H9 (cell line): ENCODE measurements around the gene S1PR3. TPM values are rescaled to one million over a fixed set of nuclear protein-coding genes. Genes with fewer than 3 reads are reported as not detected.

Source experiments
- DNase-seq: peaks from one replicate; pipeline ENCODE4 v3.0.0-alpha.2; 2017
- H2AFZ ChIP-seq: one replicate; pipeline ENCODE4 v1.6.1; 2013; ENCODE audit warnings: mild to moderate bottlenecking, low read length, control low read depth, moderate library complexity
- H2AK5ac ChIP-seq: 2 replicates; pipeline ENCODE4 v1.6.1; 2013; ENCODE audit warnings: low read length, control low read depth, mixed read lengths; ENCODE audit not compliant: insufficient read length
- H2BK120ac ChIP-seq: one replicate; pipeline ENCODE4 v1.6.1; 2013; ENCODE audit warnings: low read depth, mild to moderate bottlenecking, low read length, control low read depth, inconsistent platforms; ENCODE audit not compliant: poor library complexity, severe bottlenecking
- H2BK12ac ChIP-seq: 2 replicates; pipeline ENCODE4 v1.6.1; 2013; ENCODE audit warnings: low read length, control low read depth, mixed read lengths, low read depth; ENCODE audit not compliant: insufficient read length
- H2BK15ac ChIP-seq: 2 replicates; pipeline ENCODE4 v1.6.1; 2013; ENCODE audit warnings: low read depth, low read length, control low read depth
- H2BK20ac ChIP-seq: one replicate; pipeline ENCODE4 v1.6.1; 2013; ENCODE audit warnings: low read depth, mild to moderate bottlenecking, low read length, control low read depth, inconsistent platforms; ENCODE audit not compliant: poor library complexity, severe bottlenecking
- H2BK5ac ChIP-seq: 2 replicates; pipeline ENCODE4 v1.6.1; 2013; ENCODE audit warnings: low read length, control low read depth, mixed read lengths; ENCODE audit not compliant: insufficient read length
- H3K14ac ChIP-seq: 2 replicates; pipeline ENCODE4 v1.6.1; 2013; ENCODE audit warnings: low read length, control low read depth; ENCODE audit not compliant: insufficient read depth
- H3K18ac ChIP-seq: 2 replicates; pipeline ENCODE4 v1.6.1; 2013; ENCODE audit warnings: low read depth, mild to moderate bottlenecking, mixed read lengths, low read length, control low read depth; ENCODE audit not compliant: insufficient read length
- H3K23ac ChIP-seq: 2 replicates; pipeline ENCODE4 v1.6.1; 2013; ENCODE audit warnings: low read length, control low read depth, mixed read lengths, low read depth; ENCODE audit not compliant: insufficient read length
- H3K23me2 ChIP-seq: 2 replicates; pipeline ENCODE4 v1.6.1; 2013; ENCODE audit warnings: low read depth, mild to moderate bottlenecking, mixed read lengths, low read length, control low read depth; ENCODE audit not compliant: insufficient read length, poor library complexity, severe bottlenecking
- H3K27ac ChIP-seq: 2 replicates; pipeline ENCODE4 v1.5.1; 2013; ENCODE audit warnings: low read length, control low read depth, mixed read lengths, low read depth; ENCODE audit not compliant: insufficient read length
- H3K27me3 ChIP-seq: 2 replicates; pipeline ENCODE4 v1.6.1; 2013; ENCODE audit warnings: low read length, control low read depth, inconsistent platforms; ENCODE audit not compliant: insufficient read depth
- H3K4ac ChIP-seq: 2 replicates; pipeline ENCODE4 v1.6.1; 2013; ENCODE audit warnings: low read depth, mild to moderate bottlenecking, control low read depth, inconsistent platforms, low read length, moderate library complexity
- H3K4me1 ChIP-seq: 2 replicates; pipeline ENCODE4 v1.6.1; 2013; ENCODE audit warnings: low read length, control low read depth, inconsistent platforms; ENCODE audit not compliant: insufficient read depth
- H3K4me2 ChIP-seq: 2 replicates; pipeline ENCODE4 v1.6.1; 2013; ENCODE audit warnings: low read length, control low read depth, mixed read lengths; ENCODE audit not compliant: insufficient read length, insufficient read depth
- H3K56ac ChIP-seq: 2 replicates; pipeline ENCODE4 v1.6.1; 2013; ENCODE audit warnings: low read depth, mild to moderate bottlenecking, mixed read lengths, low read length, control low read depth; ENCODE audit not compliant: insufficient read length
- H3K79me1 ChIP-seq: 2 replicates; pipeline ENCODE4 v1.6.1; 2013; ENCODE audit warnings: low read depth, mild to moderate bottlenecking, moderate library complexity, low read length, control low read depth, inconsistent platforms; ENCODE audit not compliant: insufficient read depth, poor library complexity, severe bottlenecking
- H3K79me2 ChIP-seq: 2 replicates; pipeline ENCODE4 v1.6.1; 2013; ENCODE audit warnings: low read length, control low read depth, inconsistent platforms; ENCODE audit not compliant: insufficient read depth
- H3K9ac ChIP-seq: 2 replicates; pipeline ENCODE4 v1.6.1; 2013; ENCODE audit warnings: low read length, control low read depth, mixed read lengths; ENCODE audit not compliant: insufficient read length; ENCODE audit errors: extremely low read depth
- H3K9me3 ChIP-seq: one replicate; pipeline ENCODE4 v1.6.1; 2013; ENCODE audit warnings: low read depth, low read length, inconsistent platforms; ENCODE audit not compliant: control insufficient read depth
- H3T11ph ChIP-seq: one replicate; pipeline ENCODE4 v1.6.1; 2013; ENCODE audit warnings: mild to moderate bottlenecking, low read length, control low read depth, inconsistent platforms
- H4K20me1 ChIP-seq: one replicate; pipeline ENCODE4 v1.6.1; 2013; ENCODE audit not compliant: control insufficient read depth, insufficient read length, insufficient read depth
- H4K5ac ChIP-seq: 2 replicates; pipeline ENCODE4 v1.6.1; 2013; ENCODE audit warnings: low read depth, mild to moderate bottlenecking, mixed read lengths, low read length, control low read depth; ENCODE audit not compliant: insufficient read length
- H4K8ac ChIP-seq: replicated peaks from 2 replicates; pipeline ENCODE4 v1.6.1; 2013; ENCODE audit warnings: low read length, control low read depth, mixed read lengths, low read depth; ENCODE audit not compliant: insufficient read length
- H4K91ac ChIP-seq: 2 replicates; pipeline ENCODE4 v1.6.1; 2013; ENCODE audit warnings: low read depth, mild to moderate bottlenecking, moderate library complexity, mixed read lengths, low read length, control low read depth; ENCODE audit not compliant: insufficient read length
- H3K27ac Mint-ChIP-seq, 3 experiments: 2 replicates in 2 of 3; 3 replicates in 1 of 3; pipeline ENCODE4 v1.8.0; 2020 to 2021; ENCODE audit warnings: mixed read lengths in 3 of 3, mild to moderate bottlenecking in 1 of 3, moderate library complexity in 1 of 3
- H3K27me3 Mint-ChIP-seq: 2 replicates; pipeline ENCODE4 v1.8.0; 2021; ENCODE audit warnings: low read depth, mild to moderate bottlenecking, moderate library complexity, mixed read lengths
- H3K36me3 Mint-ChIP-seq, 3 experiments: 2 replicates in 2 of 3; 3 replicates in 1 of 3; pipeline ENCODE4 v1.8.0; 2020 to 2021; ENCODE audit warnings: low read depth in 3 of 3, mixed read lengths in 3 of 3; ENCODE audit not compliant: insufficient read depth in 1 of 3
- H3K4me1 Mint-ChIP-seq, 2 experiments: 2 replicates each; pipeline ENCODE4 v1.8.0; 2020; ENCODE audit warnings: mixed read lengths in 2 of 2
- H3K4me3 Mint-ChIP-seq, 2 experiments: 2 replicates in 1 of 2; 3 replicates in 1 of 2; pipeline ENCODE4 v1.8.0; 2020 to 2021; ENCODE audit warnings: mild to moderate bottlenecking in 2 of 2, mixed read lengths in 2 of 2, moderate library complexity in 1 of 2
- H3K9me3 Mint-ChIP-seq, 2 experiments: 2 replicates in 1 of 2; 3 replicates in 1 of 2; pipeline ENCODE4 v1.8.0; 2020; ENCODE audit warnings: mild to moderate bottlenecking in 2 of 2, mixed read lengths in 2 of 2, moderate library complexity in 1 of 2
- CTCF ChIP-seq: fragments of 200-600 bp; sonication (generic); conservative IDR thresholded peaks from 3 replicates; pipeline ENCODE4 v1.8.0; 2021; ENCODE audit warnings: antibody characterized with exemption, mild to moderate bottlenecking
- WGBS: extraction: QIAGEN DNeasy Blood & Tissue Kit; methylation state at CpG from one replicate; pipeline ENCODE4 v1.1.7; 2013; ENCODE audit warnings: missing lambda C conversion rate, low lambda C conversion rate, mixed read lengths; ENCODE audit not compliant: insufficient read length; ENCODE audit errors: extremely low coverage; 5-methylcytosine and 5-hydroxymethylcytosine counted together
- total RNA-seq: library from RNA; stranded (reverse); gene quantifications from 2 replicates; pipeline ENCODE4 v1.2.1, GENCODE V29; 2021

Gene S1PR3
- total RNA-seq, 1 experiment from 2014 or later, result 3.3 TPM

- H4K8ac ChIP-seq, result no peak overlapping the region
- no peak overlapping the region for H4K5ac ChIP-seq
- no peak overlapping the region for H3K27ac ChIP-seq
- H3K14ac ChIP-seq, result no peak overlapping the region
- H2AK5ac ChIP-seq, result no peak overlapping the region
- no peak for DNase-seq
- no peak overlapping the region for H3T11ph ChIP-seq
- Mint-ChIP-seq H3K36me3 (peaks cover 0 to 12% (median 0%) of the 10 kb centered on the region in 3 experiments; a peak in 3 of 7 replicates), H3K4me3 (no peak overlapping the region), H3K27me3 (peaks cover 1% of the 10 kb centered on the region; the same call in 1 of the 2 replicates), H3K9me3 (peaks cover 5 to 9% of the 10 kb centered on the region in 2 experiments), H3K27ac (peak overlapping the region in 1 of 3 experiments; percentile 77; a peak in 1 of 7 replicates), H3K4me1 (peaks cover 15 to 18% of the 10 kb centered on the region in 2 experiments)
- no peak overlapping the region for H4K91ac ChIP-seq
- peaks cover 7% of the 10 kb centered on the region; the same call in 1 of the 2 replicates for H3K4me1 ChIP-seq
- no peak overlapping the region for H2AFZ ChIP-seq
- no peak overlapping the region for H3K56ac ChIP-seq
- H3K4ac ChIP-seq, result no peak overlapping the region
- no peak overlapping the region for H3K4me2 ChIP-seq
- no peaks in the 10 kb centered on the region for H3K27me3 ChIP-seq
- H3K9me3 ChIP-seq, result no peaks in the 10 kb centered on the region
- H4K20me1 ChIP-seq, result no peaks in the 10 kb centered on the region
- H3K23me2 ChIP-seq, result no peaks in the 10 kb centered on the region
- no peak overlapping the region for H2BK12ac ChIP-seq
- H3K23ac ChIP-seq, result no peak overlapping the region
- no peak for TF ChIP-seq CTCF
- no peak overlapping the region for H3K9ac ChIP-seq
- no peak overlapping the region for H2BK120ac ChIP-seq
- H3K79me2 ChIP-seq, result no peaks in the 10 kb centered on the region
- no peak overlapping the region for H2BK5ac ChIP-seq
- no CpG with 5 or more reads among the region's 8 CpGs for WGBS
- no peak overlapping the region for H2BK20ac ChIP-seq
- no peaks in the 10 kb centered on the region for H3K79me1 ChIP-seq
- peak overlapping the region; percentile 43; the same call in 1 of the 2 replicates for H2BK15ac ChIP-seq
- no peak overlapping the region for H3K18ac ChIP-seq
Measured at GRCh38 chr9:89021154-89021803, 30.0 kb downstream of the S1PR3 start.
